NCI-H1417 (cell line): ENCODE results near the gene WTAP.
A peak's percentile ranks its signal among the peaks of the same experiment; 100 is the strongest.
"Not testable (repeated sequence)": the region's sequence is repeated elsewhere in the genome, so short reads cannot be mapped to it uniquely, and the experiment has no call there.

Source experiments
- DNase-seq, 3 experiments: peaks; one replicate each; lab custom pipeline; 2025; lab: John Stamatoyannopoulos, UW

The WTAP gene

GRCh38 chr6:159693894-159694545, 33.3 kb upstream of the WTAP start:
- peak in 2 of 3 experiments; percentile 68 to 85 for DNase-seq

GRCh38 chr6:159695984-159696383, 31.3 kb upstream of the WTAP start:
- no peak for DNase-seq

- peak in 1 of 3 experiments; percentile 51 for DNase-seq
These were observed 26.3 kb upstream of the WTAP start for GRCh38 chr6:159700970-159701369.

DNA sequence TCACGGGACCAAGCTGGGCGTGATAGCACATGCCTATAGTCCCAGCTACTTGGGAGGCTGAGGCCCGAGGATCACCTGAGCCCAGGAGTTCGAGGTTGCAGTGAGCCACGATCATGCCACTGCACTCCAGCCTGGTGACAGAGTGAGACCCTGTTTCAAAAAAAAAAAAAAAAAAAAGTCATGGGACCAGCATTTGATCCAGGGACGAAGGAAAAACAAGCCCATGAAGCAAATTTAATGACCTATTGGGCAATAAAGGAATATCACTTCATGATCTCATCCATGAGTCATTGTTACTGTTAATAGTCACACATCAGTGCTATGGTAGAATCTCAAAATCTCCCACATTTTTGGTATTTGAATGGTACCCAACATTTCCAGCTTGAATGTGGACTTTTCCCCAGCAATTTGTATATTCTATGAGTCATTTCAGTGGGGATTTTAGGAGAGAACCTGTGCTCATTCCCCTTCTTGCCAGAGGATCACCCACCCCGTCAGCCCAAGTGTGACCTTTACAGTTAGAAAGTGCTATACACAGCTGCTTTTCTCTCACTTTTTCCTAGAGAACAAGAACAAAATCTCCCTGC, 25.8 kb upstream of the WTAP start:
- no peak for DNase-seq

- DNase-seq, result not testable (repeated sequence)
These were observed 16.7 kb upstream of the WTAP start for GRCh38 chr6:159710603-159711002.

- not testable (repeated sequence) for DNase-seq
These were observed 14.9 kb upstream of the WTAP start for GRCh38 chr6:159712389-159712788.

- no peak for DNase-seq
These were observed 13.3 kb upstream of the WTAP start for GRCh38 chr6:159713984-159714383.

GRCh38 chr6:159714404-159714803, 12.9 kb upstream of the WTAP start:
- DNase-seq, result no peak

- DNase-seq, result no peak
These were observed 12.1 kb upstream of the WTAP start for GRCh38 chr6:159715166-159715565.

DNA sequence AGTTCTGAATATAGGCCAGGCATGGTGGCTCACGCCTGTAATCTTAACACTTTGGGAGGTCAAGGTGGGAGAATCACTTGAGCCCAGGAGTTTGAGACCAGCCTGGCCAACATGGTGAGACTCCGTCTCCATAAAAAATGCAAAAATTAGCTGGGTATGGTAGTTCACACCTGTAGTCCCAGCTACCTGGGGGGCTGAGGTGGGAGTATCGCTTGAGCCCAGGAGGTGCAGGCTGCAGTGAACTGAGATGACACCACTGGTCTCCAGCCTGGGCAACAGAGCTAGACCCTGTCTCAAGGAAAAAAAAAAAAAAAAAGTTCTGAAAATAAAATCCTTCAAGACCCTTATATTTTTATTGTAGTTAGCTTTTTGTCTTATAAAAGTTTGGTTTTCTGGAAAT, 11.7 kb upstream of the WTAP start:
- DNase-seq, result no peak

- DNase-seq, result no peak
These were observed 10.8 kb upstream of the WTAP start for GRCh38 chr6:159716247-159717096.

DNA sequence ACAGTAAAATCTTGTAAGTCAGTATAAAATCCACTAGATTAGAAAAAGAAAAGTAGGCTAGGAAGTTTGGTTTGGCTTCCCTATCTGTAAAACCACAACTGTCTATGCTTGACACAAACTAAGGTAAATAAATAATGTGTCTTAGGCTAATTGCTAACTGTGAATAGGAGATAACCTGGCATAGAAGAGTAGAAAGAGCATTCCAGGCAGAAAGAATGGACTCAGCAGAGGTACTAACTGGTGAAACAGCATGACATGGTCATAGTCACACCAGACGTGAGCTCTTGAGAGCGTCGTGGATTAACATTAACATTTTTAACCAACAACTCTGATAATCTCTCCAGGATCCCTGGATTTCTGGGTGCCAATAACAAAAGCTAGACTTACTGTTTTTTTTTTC, 8.7 kb upstream of the WTAP start:
- DNase-seq, result no peak

- DNase-seq, result no peak
These were observed 8.0 kb upstream of the WTAP start for GRCh38 chr6:159719287-159719686.

- DNase-seq, result peak; percentile 27 to 83 (median 36)
These were observed 6.6 kb upstream of the WTAP start for GRCh38 chr6:159720708-159721107.

- DNase-seq, result not testable (repeated sequence)
These were observed 5.3 kb upstream of the WTAP start for GRCh38 chr6:159721981-159722380.

DNA sequence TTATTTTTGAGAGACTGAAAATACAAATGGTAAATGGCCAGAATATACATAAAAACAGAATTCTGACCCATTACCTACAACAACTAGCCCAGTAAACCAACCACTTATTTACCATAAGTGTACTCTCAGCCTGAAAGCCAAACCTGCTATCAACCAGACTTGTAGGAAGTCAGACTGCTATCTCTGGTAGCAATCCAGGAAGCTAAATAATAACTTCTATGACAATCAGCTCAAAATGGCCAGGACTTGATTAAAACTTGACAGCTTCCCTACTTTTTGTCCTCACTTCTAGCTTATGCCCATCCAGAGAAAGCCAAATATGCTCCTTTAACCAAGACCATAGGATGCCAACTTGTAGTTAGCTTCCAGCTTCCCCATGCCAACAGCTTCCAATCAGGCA, 4.7 kb upstream of the WTAP start:
- DNase-seq, result no peak

GRCh38 chr6:159723259-159723658, 4.0 kb upstream of the WTAP start:
- no peak for DNase-seq

DNA sequence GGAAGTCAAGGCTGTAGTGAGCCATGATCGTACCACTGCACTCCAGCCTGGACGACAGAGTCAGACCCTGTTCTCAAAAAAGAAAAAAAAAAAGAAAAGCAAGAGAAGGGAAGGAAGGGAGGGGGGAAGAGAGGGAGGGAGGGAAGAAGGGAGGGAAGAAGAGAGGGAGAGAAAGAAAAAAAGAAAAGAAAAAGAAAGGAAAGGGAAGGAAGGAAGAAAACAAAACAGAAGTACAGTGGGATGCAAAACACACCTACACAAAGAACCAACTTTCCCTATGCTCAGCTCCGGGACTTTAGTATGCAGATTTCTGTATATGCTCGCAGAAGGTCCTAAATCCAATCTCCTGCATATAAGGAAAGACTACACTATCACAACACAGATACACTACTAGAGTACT, 2.5 kb upstream of the WTAP start:
- DNase-seq, result no peak

GRCh38 chr6:159725208-159725607, 2.1 kb upstream of the WTAP start:
- not testable (repeated sequence) for DNase-seq

DNA sequence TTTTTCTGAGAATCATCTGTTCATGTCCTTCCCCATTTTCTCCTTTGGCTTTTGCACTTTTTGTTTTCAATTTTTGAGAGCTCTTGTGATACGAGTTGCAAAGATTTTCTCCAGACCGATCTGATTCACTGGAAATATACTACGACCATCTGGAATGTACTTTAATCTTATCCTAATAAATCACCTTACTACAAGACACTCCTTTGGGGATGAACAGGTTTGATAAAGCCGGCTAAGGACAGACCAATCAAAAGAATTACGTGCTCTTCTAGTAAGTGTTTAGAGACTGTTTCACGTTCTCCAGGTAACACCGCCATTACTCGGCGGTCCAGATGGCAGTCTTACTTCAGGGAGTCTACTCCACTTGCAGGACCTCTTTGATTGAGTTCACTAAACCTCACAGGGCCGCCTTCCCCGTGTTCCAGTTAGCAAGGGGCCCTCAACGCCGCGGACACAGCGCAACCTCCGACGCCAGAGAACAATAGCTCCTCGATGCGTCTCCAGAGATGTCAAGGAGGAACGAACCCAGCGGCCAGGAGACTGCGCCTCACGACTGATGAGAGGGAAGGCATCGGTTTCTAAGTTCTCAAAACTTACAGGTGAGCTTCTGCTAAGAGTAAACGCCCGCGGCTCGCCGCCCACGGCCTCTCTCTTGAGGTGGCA, 920 bp upstream of the WTAP start:
- peak in 2 of 3 experiments; percentile 81 to 98 for DNase-seq

GRCh38 chr6:159727717-159728445, 575 bp downstream of the WTAP start:
- DNase-seq, result peak in 2 of 3 experiments; percentile 43 to 85

- DNase-seq, result peak in 1 of 3 experiments; percentile 50
These were observed 1.2 kb downstream of the WTAP start for GRCh38 chr6:159728531-159728964.
